Measurements from ENCODE around the gene CNTFR.
"Not testable (repeated sequence)": the region's sequence is repeated elsewhere in the genome, so short reads cannot be mapped to it uniquely, and the experiment has no call there.

CNTFR gene

DNA sequence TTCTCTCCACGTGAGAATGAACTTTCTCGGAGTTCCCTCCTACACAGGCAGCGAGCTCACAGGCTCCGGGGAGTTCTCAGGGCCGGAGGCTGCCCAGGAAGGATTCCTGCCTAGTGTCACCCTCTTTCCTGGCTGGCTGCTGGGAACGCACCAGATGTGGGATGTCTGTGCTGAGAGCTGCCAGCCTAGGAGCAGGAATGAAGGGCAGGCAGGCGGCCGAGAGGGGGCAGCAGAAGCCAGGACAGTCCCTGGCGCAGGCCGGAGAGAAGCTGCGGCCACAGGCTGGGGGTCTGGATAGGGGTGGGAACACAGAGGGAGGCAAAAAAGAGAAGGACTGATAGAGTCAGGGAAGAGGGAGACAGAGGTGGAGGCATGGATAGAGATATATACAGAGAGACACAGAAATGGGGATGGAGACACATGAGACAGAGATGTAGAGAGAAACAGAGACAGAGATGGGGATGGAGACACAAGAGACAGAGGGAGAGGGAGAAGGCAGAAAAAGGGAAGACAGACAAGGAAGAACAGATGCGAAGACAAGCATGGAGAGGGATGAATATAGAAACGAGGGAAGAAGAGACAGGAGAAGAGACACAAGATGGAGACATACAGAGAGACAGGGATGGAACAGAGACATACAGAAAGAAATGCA is 41.4 kb downstream of the CNTFR start:
- Mint-ChIP-seq H3K4me1 (no peaks in the 10 kb centered on the region), H3K4me3 (no peak overlapping the region), H3K27ac (no peak overlapping the region), H3K9me3 (no peaks in the 10 kb centered on the region), H3K27me3 (peaks cover 9% of the 10 kb centered on the region), H3K36me3 (no peaks in the 10 kb centered on the region)

DNA sequence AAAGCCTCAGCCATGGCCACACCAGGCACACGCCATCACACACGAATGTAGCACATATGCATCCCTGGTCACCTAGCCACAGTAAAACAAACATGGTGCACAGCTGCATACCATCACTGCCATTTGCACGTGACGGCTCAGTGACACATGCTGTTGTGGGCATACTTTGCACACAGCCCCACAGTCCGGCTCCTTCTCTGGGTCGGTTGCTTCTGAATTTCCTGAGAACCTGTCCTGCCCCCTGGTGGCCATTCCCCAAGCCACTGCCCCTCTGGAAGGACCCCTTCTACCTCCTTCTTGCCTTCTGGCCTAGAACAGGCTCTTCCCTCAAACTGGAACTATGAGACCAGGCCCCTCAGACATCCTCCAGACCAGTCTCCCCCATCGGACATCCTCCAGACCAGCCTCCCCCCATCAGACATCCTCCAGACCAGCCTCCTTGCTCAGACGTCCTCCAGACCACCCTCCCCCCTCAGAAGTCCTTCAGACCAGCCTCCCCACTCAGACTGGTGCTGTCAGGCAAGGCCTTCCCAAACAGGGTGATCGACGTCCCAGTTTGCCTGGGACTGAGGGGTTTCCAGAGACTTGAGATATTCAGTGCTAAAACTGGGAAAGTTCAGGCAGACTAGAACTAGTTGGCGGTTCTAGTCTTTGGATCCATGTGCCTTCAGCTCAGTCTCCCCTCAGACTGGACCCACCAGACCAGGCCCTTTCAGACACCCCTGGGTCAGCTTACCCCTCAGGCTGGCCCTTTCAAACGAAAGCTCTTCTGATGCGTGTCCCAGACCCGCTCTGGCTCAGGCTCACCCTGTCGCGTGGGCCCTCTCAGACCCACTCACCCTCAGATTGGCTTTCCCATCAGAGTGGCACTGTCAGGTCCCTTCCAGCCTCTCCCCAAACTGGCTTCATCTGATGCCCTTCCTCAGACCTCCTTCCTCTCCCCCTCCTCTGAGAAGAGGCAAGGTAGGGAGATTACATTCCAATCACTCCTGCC is 42.4 kb downstream of the CNTFR start:
- no peak overlapping the region for H3K4me3 Mint-ChIP-seq
- H3K27me3 Mint-ChIP-seq = peaks cover 9% of the 10 kb centered on the region

DNA sequence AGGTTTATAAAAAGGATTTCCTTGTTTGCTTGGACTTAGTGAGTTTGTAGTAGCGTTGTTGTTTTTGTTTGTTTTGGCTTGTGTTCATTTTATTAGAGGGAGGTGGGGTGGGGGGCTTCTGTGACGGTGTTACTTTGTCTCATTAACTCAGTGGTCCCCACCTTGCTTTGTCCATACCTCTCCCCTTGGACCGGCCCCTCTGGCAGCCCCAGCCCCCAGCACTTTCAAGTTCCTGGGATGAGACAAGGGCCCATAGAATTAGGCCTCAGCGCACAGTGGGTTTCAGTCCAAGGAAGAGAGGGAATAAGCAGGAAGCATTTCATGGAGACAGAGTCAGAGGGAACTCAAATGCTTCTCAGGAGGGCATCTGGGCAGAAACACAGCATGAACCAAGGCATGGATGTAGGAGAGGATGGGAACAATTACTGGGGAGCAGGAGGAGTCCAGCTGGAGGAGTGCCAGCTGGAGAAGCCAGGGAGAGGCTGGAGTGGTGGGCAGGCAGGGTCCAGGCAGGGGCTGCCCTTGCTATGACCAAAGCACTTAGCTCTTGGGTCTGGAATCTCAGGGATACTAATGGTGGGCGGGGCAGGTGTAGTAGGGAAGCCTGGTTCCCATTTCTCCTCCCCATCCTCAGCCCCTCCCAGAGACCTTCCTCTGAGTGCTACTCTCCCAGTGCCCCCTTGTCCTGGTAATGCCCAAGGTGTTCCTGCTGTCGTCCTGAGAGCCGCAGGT is 43.3 kb downstream of the CNTFR start:
- Mint-ChIP-seq H3K4me1 (no peaks in the 10 kb centered on the region), H3K4me3 (no peak overlapping the region), H3K36me3 (no peaks in the 10 kb centered on the region), H3K27ac (no peak overlapping the region), H3K27me3 (peaks cover 9% of the 10 kb centered on the region), H3K9me3 (no peaks in the 10 kb centered on the region)

More for the DNA sequence above, 42.4 kb downstream of the CNTFR start:
- Mint-ChIP-seq H3K27ac (no peak overlapping the region), H3K9me3 (no peaks in the 10 kb centered on the region), H3K4me1 (no peaks in the 10 kb centered on the region), H3K36me3 (no peaks in the 10 kb centered on the region)

DNA sequence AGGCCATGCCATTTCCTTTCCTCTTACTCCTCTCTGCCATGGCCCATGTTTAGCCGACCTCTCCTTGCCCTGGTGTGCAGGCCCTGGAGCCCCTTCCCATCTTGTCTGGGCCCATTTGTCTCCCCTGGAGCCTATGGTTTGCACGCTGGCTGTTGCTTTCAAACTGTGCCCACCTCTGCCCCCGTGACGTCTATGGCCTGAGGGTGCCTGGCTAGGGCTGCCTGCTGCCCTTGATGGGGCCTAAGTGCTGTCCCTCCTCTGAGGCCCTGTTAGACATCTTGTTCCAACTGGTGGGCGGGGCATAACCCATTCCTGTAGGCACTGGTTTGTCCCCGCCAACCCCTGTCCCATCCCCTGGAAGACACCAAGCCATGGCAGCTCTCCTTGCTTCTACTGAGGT is 44.0 kb downstream of the CNTFR start:
- Mint-ChIP-seq H3K4me1 (no peaks in the 10 kb centered on the region), H3K4me3 (no peak overlapping the region), H3K27me3 (peaks cover 9% of the 10 kb centered on the region), H3K36me3 (no peaks in the 10 kb centered on the region), H3K9me3 (no peaks in the 10 kb centered on the region), H3K27ac (no peak overlapping the region)

DNA sequence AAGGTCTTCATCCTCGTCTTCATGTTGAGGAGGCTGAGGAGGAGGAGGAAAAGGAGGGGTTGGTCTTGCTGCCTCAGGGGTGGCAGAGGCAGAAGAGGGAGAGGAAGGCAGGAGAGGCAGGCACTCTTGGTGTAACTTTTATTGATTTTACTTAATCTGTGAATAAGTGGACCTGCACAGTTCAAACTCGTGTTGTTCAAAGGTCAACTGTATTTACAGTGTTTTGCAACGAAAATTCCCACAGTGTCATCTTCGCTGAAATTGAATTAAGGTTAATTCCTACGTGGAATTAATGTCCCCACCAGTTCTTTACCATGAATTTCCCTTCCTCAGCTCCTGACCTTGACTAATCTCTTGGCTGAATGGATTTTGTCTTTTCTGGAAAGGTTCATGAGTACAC is 45.5 kb downstream of the CNTFR start:
- Mint-ChIP-seq H3K27ac (no peak overlapping the region), H3K9me3 (no peaks in the 10 kb centered on the region), H3K36me3 (no peaks in the 10 kb centered on the region), H3K4me1 (no peaks in the 10 kb centered on the region), H3K27me3 (peaks cover 9% of the 10 kb centered on the region), H3K4me3 (no peak overlapping the region)

DNA sequence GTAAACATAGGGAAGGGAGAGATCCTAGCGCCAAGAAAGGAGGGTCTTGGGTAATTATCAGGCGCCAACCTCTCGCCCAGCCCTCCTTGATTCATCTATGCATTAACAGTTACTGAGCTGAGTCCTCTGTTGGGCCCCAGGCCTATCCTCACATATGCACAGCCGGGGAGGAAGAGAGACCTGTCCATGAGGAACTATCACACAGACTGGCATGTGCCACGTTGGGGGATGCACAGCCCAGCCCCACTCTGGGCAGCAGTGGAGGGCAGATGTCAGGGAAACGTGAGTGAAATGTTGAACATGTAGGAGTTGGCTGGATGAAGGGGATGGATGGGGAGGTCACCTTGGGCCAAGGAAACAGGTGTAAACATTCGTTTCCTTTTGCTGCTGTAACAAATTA is 48.0 kb downstream of the CNTFR start:
- Mint-ChIP-seq H3K36me3 (no peaks in the 10 kb centered on the region), H3K4me3 (no peak overlapping the region), H3K27ac (no peak overlapping the region), H3K4me1 (no peaks in the 10 kb centered on the region), H3K9me3 (no peaks in the 10 kb centered on the region), H3K27me3 (no peaks in the 10 kb centered on the region)

DNA sequence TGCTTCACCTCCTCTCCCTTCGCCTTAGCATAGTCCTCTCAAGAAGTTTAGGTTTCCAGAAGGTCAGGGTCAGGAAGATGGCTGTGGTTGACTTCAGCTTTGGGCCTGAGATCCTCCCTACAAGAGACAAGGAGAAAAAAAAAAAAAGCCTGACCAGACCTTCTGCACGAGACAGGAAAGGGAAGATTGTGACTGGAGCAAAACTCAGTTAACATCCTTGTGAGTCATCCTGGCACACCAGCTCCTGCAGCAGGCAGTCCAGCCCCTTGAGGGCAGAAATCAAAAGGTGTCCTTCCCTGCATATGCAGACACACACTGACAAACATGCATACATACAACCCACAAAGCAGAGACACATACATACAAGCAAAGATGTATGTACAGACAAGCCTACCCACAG is 48.7 kb downstream of the CNTFR start:
- Mint-ChIP-seq H3K36me3 (no peaks in the 10 kb centered on the region), H3K4me1 (no peaks in the 10 kb centered on the region), H3K27me3 (peaks cover under 1% of the 10 kb centered on the region), H3K4me3 (no peak overlapping the region), H3K27ac (no peak overlapping the region), H3K9me3 (no peaks in the 10 kb centered on the region)

DNA sequence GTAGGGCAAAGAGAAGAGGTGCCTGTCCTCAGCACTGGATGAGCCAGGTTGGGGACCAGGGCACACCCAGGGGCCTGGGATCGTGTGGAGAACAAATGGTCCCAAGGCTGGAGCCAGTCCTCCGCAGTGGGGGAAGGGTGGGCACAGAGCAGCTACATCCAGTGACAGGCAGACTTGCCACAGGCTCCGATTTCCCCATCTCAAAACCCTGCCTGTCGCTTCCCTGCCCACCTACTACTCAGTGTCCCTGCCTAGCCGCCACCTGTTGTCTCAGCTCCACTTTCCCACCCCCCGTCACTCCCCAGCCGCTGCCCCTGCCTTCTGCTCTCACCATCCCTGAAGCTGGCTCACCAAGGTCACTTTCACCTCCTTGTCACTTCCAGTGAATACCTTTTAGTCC is 52.8 kb downstream of the CNTFR start:
- no peak overlapping the region for H3K27ac Mint-ChIP-seq
- no peak overlapping the region for H3K4me3 Mint-ChIP-seq
- no peaks in the 10 kb centered on the region for H3K36me3 Mint-ChIP-seq
- H3K27me3 Mint-ChIP-seq = peaks cover 5% of the 10 kb centered on the region
- H3K9me3 Mint-ChIP-seq = no peaks in the 10 kb centered on the region
- H3K4me1 Mint-ChIP-seq = no peaks in the 10 kb centered on the region

DNA sequence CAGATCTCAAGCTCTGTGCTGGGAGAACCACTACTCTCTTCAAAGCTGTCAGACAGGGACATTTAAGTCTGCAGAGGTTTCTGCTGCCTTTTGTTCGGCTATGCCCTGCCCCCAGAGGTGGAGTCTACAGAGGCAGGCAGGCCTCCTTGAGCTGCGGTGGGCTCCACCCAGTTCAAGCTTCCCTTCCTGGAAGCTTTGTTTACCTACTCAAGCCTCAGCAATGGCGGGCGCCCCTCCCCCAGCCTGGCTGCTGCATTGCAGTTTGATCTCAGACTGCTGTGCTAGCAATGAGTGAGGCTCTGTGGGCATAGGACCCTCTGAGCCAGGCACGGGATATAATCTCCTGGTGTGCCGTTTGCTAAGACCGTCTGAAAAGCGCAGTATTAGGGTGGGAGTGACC is 57.5 kb downstream of the CNTFR start:
- H3K9me3 Mint-ChIP-seq, H3K4me3 Mint-ChIP-seq, H3K4me1 Mint-ChIP-seq, H3K27ac Mint-ChIP-seq, H3K36me3 Mint-ChIP-seq: not testable (repeated sequence)
- H3K27me3 Mint-ChIP-seq = peaks cover 16% of the 10 kb centered on the region

DNA sequence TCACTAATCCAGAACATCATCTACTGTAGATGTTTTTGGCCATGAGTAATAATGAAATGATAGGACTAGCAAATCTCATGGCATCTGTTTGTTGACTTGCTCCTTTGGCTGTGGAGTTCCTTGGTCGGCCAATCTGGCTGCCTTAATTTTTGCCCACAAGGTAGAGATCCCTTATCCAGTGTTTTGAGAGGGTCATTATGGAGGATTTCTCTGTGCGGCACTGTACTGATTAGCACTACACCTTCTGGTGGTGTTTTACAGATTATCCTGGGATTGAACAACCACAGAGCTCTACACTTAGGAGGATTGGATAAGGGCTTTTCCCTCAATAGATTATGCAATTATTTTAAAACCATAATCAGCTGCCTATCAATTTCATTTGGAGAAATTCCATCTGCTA is 63.5 kb downstream of the CNTFR start:
- Mint-ChIP-seq H3K27ac (no peak overlapping the region), H3K27me3 (peaks cover 5% of the 10 kb centered on the region)

DNA sequence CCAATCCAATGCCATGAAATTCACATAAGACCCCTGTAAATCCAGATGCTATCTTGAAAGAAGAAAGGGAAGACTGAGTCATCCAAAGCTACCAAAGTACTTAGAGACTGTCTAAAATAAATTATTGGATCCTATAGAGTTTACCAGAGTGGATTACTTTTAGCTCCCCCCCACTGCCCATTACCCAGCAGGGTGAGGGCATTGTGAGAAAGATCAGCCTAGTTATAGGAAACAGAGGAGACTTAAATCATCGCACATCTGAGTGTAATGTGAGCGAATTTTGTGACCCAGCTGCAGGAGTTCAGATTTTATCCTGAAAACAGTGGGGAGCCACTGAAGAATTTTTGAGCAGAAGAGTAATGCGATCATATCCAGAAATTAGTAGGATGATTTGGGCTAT is 65.2 kb downstream of the CNTFR start:
- Mint-ChIP-seq H3K27me3 (peaks cover 2% of the 10 kb centered on the region), H3K4me1 (peaks cover 19% of the 10 kb centered on the region), H3K27ac (no peak overlapping the region), H3K9me3 (no peaks in the 10 kb centered on the region), H3K4me3 (peak overlapping the region; percentile 52), H3K36me3 (no peaks in the 10 kb centered on the region)

More for the DNA sequence above, 63.5 kb downstream of the CNTFR start:
- H3K4me1 Mint-ChIP-seq = peaks cover 19% of the 10 kb centered on the region
- H3K4me3 Mint-ChIP-seq = no peak overlapping the region
- H3K36me3 Mint-ChIP-seq = no peaks in the 10 kb centered on the region
- H3K9me3 Mint-ChIP-seq = no peaks in the 10 kb centered on the region

DNA sequence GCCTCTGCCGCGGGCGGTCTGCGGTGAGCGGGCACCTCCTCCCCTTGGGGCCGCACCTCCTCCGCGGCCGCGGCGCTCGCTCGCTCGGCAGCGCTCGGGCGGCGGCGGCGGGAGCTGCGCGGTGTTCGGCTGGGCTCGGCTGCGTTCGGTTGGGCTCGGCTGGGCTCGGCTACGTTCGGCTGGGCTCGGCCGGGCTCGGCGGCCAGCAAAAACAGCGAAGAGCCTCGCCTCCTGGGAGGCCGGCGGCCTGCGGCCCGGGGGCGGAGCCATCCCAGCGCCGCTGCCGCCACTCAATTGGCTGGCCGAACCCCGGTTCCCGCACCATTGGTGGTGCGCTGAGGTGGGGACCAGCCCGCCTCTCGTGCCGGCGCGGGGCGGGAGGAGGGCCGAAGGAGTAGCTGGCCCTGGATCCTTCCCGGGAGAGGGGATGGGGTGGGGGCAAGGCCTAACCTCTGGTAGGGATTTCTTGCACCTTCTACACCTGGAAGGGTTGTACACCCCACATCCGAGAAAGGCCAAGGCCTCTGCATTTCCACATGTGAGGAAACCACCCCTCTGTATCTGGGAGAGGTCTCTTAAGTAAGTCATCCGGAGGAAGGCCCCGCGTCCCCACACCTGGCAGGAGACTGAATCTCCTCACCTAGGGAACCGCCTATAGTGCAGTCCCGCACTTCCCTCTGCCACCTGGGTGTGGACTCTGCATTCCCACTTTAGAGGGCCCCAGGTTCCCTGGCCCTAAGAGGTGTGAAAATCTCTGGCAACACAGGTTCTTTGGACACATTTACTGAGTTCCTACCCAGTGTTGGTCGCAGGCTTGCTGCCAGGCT is 66.3 kb downstream of the CNTFR start, which contains the start of gene ENHO:
Gene ENHO, minus strand, starts transcription at position 20 of the 827 bp plus-strand sequence. CDS start 1,295 bp downstream, outside the sequence.
- Mint-ChIP-seq H3K4me1 (peaks cover 19% of the 10 kb centered on the region), H3K4me3 (peak within 1 kb of the TSS; percentile 69), H3K27ac (no peak within 1 kb of the TSS), H3K9me3 (no peaks in the 10 kb centered on the region), H3K27me3 (peaks cover 2% of the 10 kb centered on the region), H3K36me3 (no peaks in the 10 kb centered on the region)

DNA sequence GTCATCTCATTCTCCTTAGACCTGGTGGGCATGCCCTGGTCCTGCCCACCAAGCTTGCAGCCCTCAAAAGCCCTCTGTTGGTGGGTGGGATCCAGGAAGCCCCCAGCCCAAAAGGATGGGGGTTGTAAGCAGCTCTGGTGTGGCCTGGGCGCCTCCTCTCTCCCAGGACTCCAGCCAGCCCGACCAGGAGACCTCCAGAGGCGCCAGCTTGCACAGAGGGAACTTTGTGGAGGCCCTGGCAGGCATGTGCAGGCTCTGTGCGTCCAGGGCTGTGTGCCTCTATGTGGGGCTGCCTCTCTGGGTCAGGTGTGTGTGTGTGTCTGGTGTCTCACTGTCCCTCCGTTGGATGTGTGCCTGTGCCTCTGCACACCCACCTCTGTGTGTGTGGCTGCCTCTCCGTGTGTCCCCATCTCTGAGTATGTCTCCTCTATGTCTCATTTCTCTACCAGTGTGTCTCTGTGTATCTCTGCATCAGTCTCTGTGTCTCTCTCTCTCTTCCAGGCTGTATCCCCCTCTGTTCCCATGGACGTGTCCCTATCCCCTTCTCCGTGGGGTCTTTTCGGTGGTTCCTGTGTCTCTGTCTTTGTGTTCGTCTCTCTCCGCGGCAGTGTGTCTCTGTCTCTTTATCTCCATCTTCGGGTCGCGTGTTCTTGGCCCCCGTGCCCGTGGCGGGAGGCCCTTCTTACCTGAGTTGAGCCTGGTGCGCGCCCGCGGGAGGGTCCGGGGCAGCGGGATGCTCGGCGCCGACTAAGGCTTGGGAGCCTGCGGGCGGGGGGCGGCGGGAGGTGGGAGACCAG is 67.2 kb downstream of the CNTFR start:
- Mint-ChIP-seq H3K9me3 (no peaks in the 10 kb centered on the region), H3K27me3 (no peaks in the 10 kb centered on the region), H3K36me3 (no peaks in the 10 kb centered on the region), H3K4me1 (peaks cover 19% of the 10 kb centered on the region), H3K27ac (no peak overlapping the region), H3K4me3 (peak overlapping the region; percentile 69)

DNA sequence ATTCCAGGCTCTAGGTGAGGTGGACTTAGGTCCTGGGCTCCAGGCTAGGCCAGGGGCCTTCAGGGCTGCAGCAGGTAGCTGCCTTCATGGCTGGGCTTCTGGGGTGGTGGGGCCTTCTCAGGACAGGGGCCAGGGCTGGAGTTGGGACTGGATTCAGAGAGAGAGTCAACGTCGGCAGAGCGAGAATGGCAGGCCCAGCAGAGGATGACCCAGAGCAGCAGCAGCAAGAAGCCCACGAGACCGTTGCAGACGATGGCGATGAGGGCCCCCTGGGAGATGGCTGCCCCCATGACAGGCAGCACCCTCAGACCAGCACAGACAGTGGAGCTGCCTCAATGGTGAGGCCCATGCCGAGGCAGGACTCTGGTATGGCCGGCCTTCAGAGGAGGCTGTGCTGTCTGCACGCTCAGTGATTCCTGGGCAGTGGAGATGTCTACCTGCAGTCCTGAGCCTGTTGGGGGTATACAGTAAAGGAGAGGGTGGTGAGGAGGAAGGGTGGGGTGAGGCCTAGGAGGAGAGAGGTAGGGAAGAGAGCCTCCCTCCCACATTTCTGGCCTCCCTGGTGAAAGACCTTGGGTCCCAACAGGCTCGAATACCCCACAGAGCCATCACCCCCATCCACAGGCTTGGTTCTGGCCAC is 68.0 kb downstream of the CNTFR start:
- H3K4me3 Mint-ChIP-seq = peak overlapping the region; percentile 39

More for the DNA sequence above, 68.0 kb downstream of the CNTFR start:
- Mint-ChIP-seq H3K27ac (no peak overlapping the region), H3K9me3 (no peaks in the 10 kb centered on the region), H3K36me3 (no peaks in the 10 kb centered on the region), H3K27me3 (no peaks in the 10 kb centered on the region), H3K4me1 (peaks cover 19% of the 10 kb centered on the region)
